Erythroblast (primary cell): ENCODE measurements around the gene KAZN.

Source experiments
- GATA1 ChIP-seq: IDR thresholded peaks from 2 replicates; pipeline ENCODE4 v1.6.1; 2011; ENCODE audit warnings: low read depth, mild to moderate bottlenecking, control low read depth, low read length, moderate library complexity
- POLR2A ChIP-seq: IDR thresholded peaks from 2 replicates; pipeline ENCODE4 v1.6.1; 2011; ENCODE audit warnings: mild to moderate bottlenecking, low read length

- TF ChIP-seq POLR2A: no peak
- no peak for TF ChIP-seq GATA1
Observed at GRCh38 chr1:15070145-15070748, 471.8 kb downstream of the KAZN start.
